ENCODE measurements around the gene CSTPP1. TPM values are rescaled to one million over a fixed set of nuclear protein-coding genes. Genes with fewer than 3 reads are reported as not detected.

The CSTPP1 gene
- total and polyA plus RNA-seq, 2 donors (not counting 1 experiment from before 2014, with no cell fraction given), result 11.5 to 29.0 TPM

GRCh38 chr11:47157805-47158204 is 221.2 kb downstream of the CSTPP1 start:
- no peaks in the 10 kb centered on the region for H3K9me3 Mint-ChIP-seq (ENCODE audit: insufficient read depth)
- H3K27me3 Mint-ChIP-seq, result no peaks in the 10 kb centered on the region
- CTCF ChIA-PET, result no interaction called here
- Histone ChIP-seq H3K9ac (ENCODE audit: low read length) (no peak overlapping the region), H4K20me1 (ENCODE audit: control insufficient read depth, insufficient read depth, low read length, poor library complexity, severe bottlenecking) (peaks cover 21% of the 10 kb centered on the region), H3K79me2 (ENCODE audit: control insufficient read depth, insufficient read depth, low read length) (no peaks in the 10 kb centered on the region), H3K36me3 (replicated peaks in 1 of 2; ENCODE audit: control extremely low read depth in 1 of 2, control insufficient read depth in 1 of 2, extremely low read depth in 1 of 2, insufficient read depth in 2 of 2, low read length in 1 of 2) (peaks cover 0 to 9% of the 10 kb centered on the region in 2 experiments), H3K4me2 (replicated peaks; ENCODE audit: low read depth, low read length, poor library complexity, severe bottlenecking) (no peak overlapping the region), H3K4me1 (ENCODE audit: control insufficient read depth in 2 of 2, insufficient read depth in 2 of 2, low read length in 2 of 2) (peaks cover 13 to 25% of the 10 kb centered on the region in 2 donors), H3K27ac (ENCODE audit: low read length in 2 of 2) (no peak overlapping the region), H3K27me3 (replicated peaks in 1 of 4; ENCODE audit: control extremely low read depth in 1 of 4, control insufficient read depth in 3 of 4, insufficient read depth in 4 of 4, low read length in 3 of 4) (no peaks in the 10 kb centered on the region), H2AFZ (ENCODE audit: insufficient read depth, low read depth, low read length, poor library complexity, severe bottlenecking) (no peak overlapping the region), H3K4me3 (ENCODE audit: control extremely low read depth in 1 of 5, extremely low read depth in 1 of 5, insufficient read depth in 1 of 5, low read depth in 2 of 5, low read length in 4 of 5) (no peak overlapping the region), H3K9me3 (ENCODE audit: control extremely low read depth in 1 of 3, control insufficient read depth in 2 of 3, insufficient read depth in 1 of 3, low read length in 2 of 3) (no peaks in the 10 kb centered on the region)
- no peak for ATAC-seq (ENCODE audit: low read depth)
- H3K27ac Mint-ChIP-seq, result peak overlapping the region; percentile 2
- POLR2A ChIA-PET, result no interaction called here
- 86% methylated on average over 8 of the region's 8 CpGs for WGBS (ENCODE audit: insufficient coverage)
- TF ChIP-seq CTCF (IDR thresholded peaks at IDR 0.05) (no peak), EZH2 (IDR thresholded peaks at IDR 0.05; ENCODE audit: borderline replicate concordance, insufficient read depth, low read depth, low read length, poor library complexity, severe bottlenecking) (no peak)
- DNase-seq, result peak; percentile 4
- H3K4me3 Mint-ChIP-seq, result no peak overlapping the region
- H3K4me1 Mint-ChIP-seq, result peaks cover 23% of the 10 kb centered on the region
- intact Hi-C loops (cut with micrococcal nuclease), result no loop called here

- Histone ChIP-seq H2AFZ (ENCODE audit: insufficient read depth, low read depth, low read length, poor library complexity, severe bottlenecking) (no peak overlapping the region), H3K36me3 (replicated peaks in 1 of 2; ENCODE audit: control extremely low read depth in 1 of 2, control insufficient read depth in 1 of 2, extremely low read depth in 1 of 2, insufficient read depth in 2 of 2, low read length in 1 of 2) (peaks cover 0 to 12% of the 10 kb centered on the region in 2 experiments), H4K20me1 (ENCODE audit: control insufficient read depth, insufficient read depth, low read length, poor library complexity, severe bottlenecking) (peaks cover 22% of the 10 kb centered on the region), H3K4me2 (replicated peaks; ENCODE audit: low read depth, low read length, poor library complexity, severe bottlenecking) (no peak overlapping the region), H3K27ac (ENCODE audit: low read length in 2 of 2) (no peak overlapping the region), H3K27me3 (replicated peaks in 1 of 4; ENCODE audit: control extremely low read depth in 1 of 4, control insufficient read depth in 3 of 4, insufficient read depth in 4 of 4, low read length in 3 of 4) (no peaks in the 10 kb centered on the region), H3K9me3 (ENCODE audit: control extremely low read depth in 1 of 3, control insufficient read depth in 2 of 3, insufficient read depth in 1 of 3, low read length in 2 of 3) (no peaks in the 10 kb centered on the region), H3K79me2 (ENCODE audit: control insufficient read depth, insufficient read depth, low read length) (no peaks in the 10 kb centered on the region), H3K9ac (ENCODE audit: low read length) (no peak overlapping the region), H3K4me1 (ENCODE audit: control insufficient read depth in 2 of 2, insufficient read depth in 2 of 2, low read length in 2 of 2) (peaks cover 11 to 20% of the 10 kb centered on the region in 2 donors), H3K4me3 (ENCODE audit: control extremely low read depth in 1 of 5, extremely low read depth in 1 of 5, insufficient read depth in 1 of 5, low read depth in 2 of 5, low read length in 4 of 5) (no peak overlapping the region)
- ATAC-seq (ENCODE audit: low read depth) (no peak), DNase-seq (no peak)
- no peak overlapping the region for H3K27ac Mint-ChIP-seq
- peaks cover 19% of the 10 kb centered on the region for H3K4me1 Mint-ChIP-seq
- WGBS (ENCODE audit: insufficient coverage), result 80% methylated on average over 3 of the region's 5 CpGs
- ChIA-PET CTCF (no interaction called here), POLR2A (no interaction called here)
- intact Hi-C loops (cut with micrococcal nuclease), result no loop called here
- H3K9me3 Mint-ChIP-seq (ENCODE audit: insufficient read depth), result no peaks in the 10 kb centered on the region
- TF ChIP-seq EZH2 (IDR thresholded peaks at IDR 0.05; ENCODE audit: borderline replicate concordance, insufficient read depth, low read depth, low read length, poor library complexity, severe bottlenecking) (no peak), CTCF (IDR thresholded peaks at IDR 0.05) (no peak)
- H3K27me3 Mint-ChIP-seq, result no peaks in the 10 kb centered on the region
- H3K4me3 Mint-ChIP-seq, result no peak overlapping the region
Observed at GRCh38 chr11:47158242-47158641, 221.7 kb downstream of the CSTPP1 start.
